Measurements from ENCODE around the gene SYNDIG1L.

DNA sequence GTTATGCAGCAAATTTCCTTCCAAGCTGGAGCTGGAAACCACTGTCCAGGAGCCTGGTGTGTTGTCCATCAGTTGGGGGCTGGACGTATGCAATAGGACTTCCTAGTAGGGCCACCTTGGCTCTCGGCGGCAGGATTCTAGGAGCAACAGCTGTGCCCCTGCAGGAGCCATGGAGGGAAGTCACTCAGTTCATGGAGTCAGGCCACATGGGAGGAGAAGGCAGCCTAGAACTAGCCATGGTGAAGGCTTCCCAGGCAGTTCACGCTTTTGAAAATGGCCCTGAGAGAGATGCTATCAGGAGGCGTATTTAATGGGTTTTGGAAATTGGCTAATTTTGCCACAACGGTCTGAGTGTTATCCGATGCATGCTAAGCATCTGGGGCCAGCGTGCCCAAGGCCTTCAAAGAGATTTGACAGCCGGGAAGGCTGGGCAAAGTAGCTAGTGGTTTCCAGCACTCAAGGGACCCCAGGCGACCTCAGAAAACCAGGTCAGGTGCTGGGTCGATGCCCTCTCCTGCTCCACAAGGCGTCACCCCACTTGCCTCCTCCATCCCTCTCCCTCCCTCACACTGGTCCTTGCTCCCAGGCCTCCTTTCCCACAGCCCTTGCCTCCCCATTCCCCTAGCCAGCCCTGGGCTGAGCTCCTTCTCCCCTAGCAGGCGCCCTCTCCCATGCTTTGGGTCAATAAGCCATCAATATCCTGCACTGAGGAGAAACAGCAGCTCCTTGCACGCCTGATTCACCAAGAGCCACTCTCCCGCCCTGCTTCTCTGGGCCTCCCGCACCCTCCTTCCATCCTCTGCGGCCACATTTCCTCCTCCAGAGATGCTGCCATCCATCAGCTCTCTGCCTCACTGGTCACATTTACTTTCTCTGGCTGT is 30.9 kb upstream of the SYNDIG1L start:
- TF ChIP-seq CTCF (conservative IDR thresholded peaks at IDR 0.05; ENCODE audit: low read depth, low read length) (no peak), POLR2A (IDR thresholded peaks at IDR 0.05; ENCODE audit: low read depth, low read length) (no peak), NFE2L2 (IDR thresholded peaks at IDR 0.05; ENCODE audit: low read depth, low read length) (no peak), FOS (IDR thresholded peaks at IDR 0.05; ENCODE audit: low read depth, low read length) (no peak), MXI1 (IDR thresholded peaks at IDR 0.05; ENCODE audit: borderline replicate concordance, low read depth, low read length) (no peak), RFX5 (IDR thresholded peaks at IDR 0.05; ENCODE audit: low read depth, low read length) (no peak), CEBPB (IDR thresholded peaks at IDR 0.05; ENCODE audit: low read depth, low read length) (no peak), MAFK (IDR thresholded peaks at IDR 0.05; ENCODE audit: low read depth, low read length) (no peak), RAD21 (IDR thresholded peaks at IDR 0.05; ENCODE audit: low read length) (no peak), ELK1 (IDR thresholded peaks at IDR 0.05; ENCODE audit: borderline replicate concordance, low read depth, low read length) (no peak), SMC3 (IDR thresholded peaks at IDR 0.05; ENCODE audit: low read depth, low read length) (no peak), CHD1 (IDR thresholded peaks at IDR 0.05; ENCODE audit: low read depth, low read length) (no peak)
- TF ChIP-seq, protein P1, sequence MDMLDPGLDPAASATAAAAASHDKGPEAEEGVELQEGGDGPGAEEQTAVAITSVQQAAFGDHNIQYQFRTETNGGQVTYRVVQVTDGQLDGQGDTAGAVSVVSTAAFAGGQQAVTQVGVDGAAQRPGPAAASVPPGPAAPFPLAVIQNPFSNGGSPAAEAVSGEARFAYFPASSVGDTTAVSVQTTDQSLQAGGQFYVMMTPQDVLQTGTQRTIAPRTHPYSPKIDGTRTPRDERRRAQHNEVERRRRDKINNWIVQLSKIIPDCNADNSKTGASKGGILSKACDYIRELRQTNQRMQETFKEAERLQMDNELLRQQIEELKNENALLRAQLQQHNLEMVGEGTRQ (IDR thresholded peaks at IDR 0.05; ENCODE audit: low read depth, low read length) = no peak
